A549 (cell line): ENCODE data around the gene ESRP2. TPM values are rescaled to one million over a fixed set of nuclear protein-coding genes. Genes with fewer than 3 reads are reported as not detected.

ENCODE experiments used
- CBX2 ChIP-seq: fragments of 200-600 bp; sonication (generic); IDR thresholded peaks from 2 replicates; pipeline ENCODE4 v1.6.1; 2016; ENCODE audit warnings: low read depth, mild to moderate bottlenecking, borderline replicate concordance
- CEBPB ChIP-seq, 2 experiments: fragments of >200 bp in 1 of 2; sonication (Bioruptor Twin) in 1 of 2; formaldehyde crosslinking in 1 of 2; IDR thresholded peaks; 2 replicates each; pipeline ENCODE4 v1.6.1; 2012 to 2016
- ESRRA ChIP-seq: fragments of 150-350 bp; IDR thresholded peaks from 2 replicates; pipeline ENCODE4 v1.6.1; 2014; ENCODE audit warnings: mild to moderate bottlenecking, low read length, borderline replicate concordance
- FOSB ChIP-seq: fragments of 250-450 bp; sonication (Bioruptor Pico); IDR thresholded peaks from 2 replicates; pipeline ENCODE4 v1.5.0; 2020; ENCODE audit warnings: mild to moderate bottlenecking, moderate library complexity
- FOXS1 ChIP-seq: fragments of 250-450 bp; sonication (Bioruptor Pico); IDR thresholded peaks from 2 replicates; pipeline ENCODE4 v1.5.0; 2020; ENCODE audit warnings: mild to moderate bottlenecking, moderate library complexity
- GATA3 ChIP-seq: IDR thresholded peaks from 2 replicates; pipeline ENCODE4 v1.6.1; 2012; ENCODE audit warnings: borderline replicate concordance
- HES2 ChIP-seq: fragments of >200 bp; sonication (Bioruptor Twin); formaldehyde crosslinking; IDR thresholded peaks from 2 replicates; pipeline ENCODE4 v1.6.1; 2016
- HEYL ChIP-seq: fragments of 250-450 bp; sonication (Bioruptor Pico); IDR thresholded peaks from 2 replicates; pipeline ENCODE4 v1.8.0; 2021; ENCODE audit warnings: mild to moderate bottlenecking, moderate library complexity
- HMGXB4 ChIP-seq: fragments of 250-450 bp; sonication (Bioruptor Pico); IDR thresholded peaks from 2 replicates; pipeline ENCODE4 v1.5.0; 2021; ENCODE audit warnings: mild to moderate bottlenecking, moderate library complexity, borderline replicate concordance
- HOXA7 ChIP-seq: fragments of 250-450 bp; sonication (Bioruptor Pico); IDR thresholded peaks from 2 replicates; pipeline ENCODE4 v1.5.0; 2020; ENCODE audit warnings: mild to moderate bottlenecking, moderate library complexity
- JUN ChIP-seq, 2 experiments: fragments of >200 bp; sonication (Bioruptor Twin); formaldehyde crosslinking; IDR thresholded peaks; 2 replicates in 1 of 2; 3 replicates in 1 of 2; pipeline ENCODE4 v1.6.1; 2016 to 2017
- KDM1A ChIP-seq: fragments of 200-600 bp; sonication (generic); IDR thresholded peaks from 2 replicates; pipeline ENCODE4 v1.6.1; 2016; ENCODE audit warnings: low read depth, mild to moderate bottlenecking
- MAFK ChIP-seq: fragments of 450-650 bp; IDR thresholded peaks from 2 replicates; pipeline ENCODE4 v1.6.1; 2014; ENCODE audit not compliant: partially characterized antibody
- MAZ ChIP-seq: fragments of 150-350 bp; IDR thresholded peaks from 2 replicates; pipeline ENCODE4 v1.6.1; 2014; ENCODE audit warnings: antibody characterized with exemption, low read depth, low read length, borderline replicate concordance
- NFE2L2 ChIP-seq: fragments of 150-350 bp; conservative IDR thresholded peaks from 2 replicates; pipeline ENCODE4 v1.6.1; 2014; ENCODE audit warnings: low read length
- NR3C1 ChIP-seq: fragments of >200 bp; sonication (Bioruptor Twin); formaldehyde crosslinking; IDR thresholded peaks from 3 replicates; pipeline ENCODE4 v1.6.1; 2017
- POLR2A ChIP-seq: IDR thresholded peaks from 2 replicates; pipeline ENCODE4 v1.6.1; 2012; ENCODE audit warnings: mild to moderate bottlenecking, low read length
- POLR2AphosphoS2 ChIP-seq: conservative IDR thresholded peaks from 2 replicates; pipeline ENCODE4 v1.6.1; 2012; ENCODE audit warnings: low read length, improper control_type of control experiment, inconsistent platforms
- RARB ChIP-seq: fragments of 250-450 bp; sonication (Bioruptor Pico); IDR thresholded peaks from 2 replicates; pipeline ENCODE4 v1.8.0; 2021; ENCODE audit warnings: mild to moderate bottlenecking, moderate library complexity
- RNF2 ChIP-seq: fragments of 200-600 bp; sonication (generic); IDR thresholded peaks from 2 replicates; pipeline ENCODE4 v1.6.1; 2016; ENCODE audit warnings: low read depth, mild to moderate bottlenecking, antibody characterized with exemption, moderate library complexity, borderline replicate concordance
- SMC3 ChIP-seq: fragments of >200 bp; sonication (Bioruptor Twin); formaldehyde crosslinking; IDR thresholded peaks from 3 replicates; pipeline ENCODE4 v1.6.1; 2018; ENCODE audit warnings: inconsistent platforms
- TFCP2L1 ChIP-seq: fragments of 250-450 bp; sonication (Bioruptor Pico); IDR thresholded peaks from 2 replicates; pipeline ENCODE4 v1.5.0; 2021; ENCODE audit warnings: mild to moderate bottlenecking
- TP53 ChIP-seq: fragments of 250-450 bp; sonication (Bioruptor Pico); IDR thresholded peaks from 2 replicates; pipeline ENCODE4 v1.5.0; 2021; ENCODE audit warnings: mild to moderate bottlenecking, moderate library complexity
- USF2 ChIP-seq: fragments of 450-650 bp; IDR thresholded peaks from 2 replicates; pipeline ENCODE4 v1.6.1; 2014; ENCODE audit warnings: antibody characterized with exemption
- ZC3H11A ChIP-seq: fragments of 450-650 bp; IDR thresholded peaks from 2 replicates; pipeline ENCODE4 v1.6.1; 2014; ENCODE audit warnings: antibody characterized with exemption, mild to moderate bottlenecking
- ZFP36 ChIP-seq: fragments of 450-650 bp; IDR thresholded peaks from 2 replicates; pipeline ENCODE4 v1.6.1; 2014; ENCODE audit warnings: borderline replicate concordance; ENCODE audit not compliant: partially characterized antibody
- ZSCAN20 ChIP-seq: fragments of 250-450 bp; sonication (Bioruptor Pico); IDR thresholded peaks from 2 replicates; pipeline ENCODE4 v1.8.0; 2022; ENCODE audit warnings: mild to moderate bottlenecking, moderate library complexity
- polyA plus RNA-seq, 4 experiments: library from polyadenylated mRNA; depleted of rRNA in 3 of 4; stranded (reverse); fragments of >200 nt; fragmentation: RNase III in 1 of 4; extraction: RNeasy Plus Mini Kit Qiagen cat#74134 plus additional on column Dnase treatment in 1 of 4; gene quantifications; 2 replicates in 3 of 4; 3 replicates in 1 of 4; pipeline ENCODE4 v1.2.3, GENCODE V29; 2011 to 2017
- TF ChIP-seq, protein P1 (sequence below): fragments of 250-450 bp; sonication (Bioruptor Pico); IDR thresholded peaks from 2 replicates; pipeline ENCODE4 v1.5.0; 2020; ENCODE audit warnings: low read depth, mild to moderate bottlenecking, moderate library complexity
- TF ChIP-seq, protein P2 (sequence below): fragments of 200-600 bp; sonication (generic); IDR thresholded peaks from 2 replicates; pipeline ENCODE4 v1.6.1; 2016; ENCODE audit warnings: antibody characterized with exemption, mild to moderate bottlenecking, moderate library complexity
- TF ChIP-seq, protein P3 (sequence below): IDR thresholded peaks from 2 replicates; pipeline ENCODE4 v1.6.1; 2012
- TF ChIP-seq, protein P4 (sequence below): IDR thresholded peaks from 2 replicates; pipeline ENCODE4 v1.6.1; 2012

Gene ESRP2
- polyA plus RNA-seq, 2 of the 4 experiments (the other 2 are of a cell fraction), result 0.08 to 0.09 TPM

DNA sequence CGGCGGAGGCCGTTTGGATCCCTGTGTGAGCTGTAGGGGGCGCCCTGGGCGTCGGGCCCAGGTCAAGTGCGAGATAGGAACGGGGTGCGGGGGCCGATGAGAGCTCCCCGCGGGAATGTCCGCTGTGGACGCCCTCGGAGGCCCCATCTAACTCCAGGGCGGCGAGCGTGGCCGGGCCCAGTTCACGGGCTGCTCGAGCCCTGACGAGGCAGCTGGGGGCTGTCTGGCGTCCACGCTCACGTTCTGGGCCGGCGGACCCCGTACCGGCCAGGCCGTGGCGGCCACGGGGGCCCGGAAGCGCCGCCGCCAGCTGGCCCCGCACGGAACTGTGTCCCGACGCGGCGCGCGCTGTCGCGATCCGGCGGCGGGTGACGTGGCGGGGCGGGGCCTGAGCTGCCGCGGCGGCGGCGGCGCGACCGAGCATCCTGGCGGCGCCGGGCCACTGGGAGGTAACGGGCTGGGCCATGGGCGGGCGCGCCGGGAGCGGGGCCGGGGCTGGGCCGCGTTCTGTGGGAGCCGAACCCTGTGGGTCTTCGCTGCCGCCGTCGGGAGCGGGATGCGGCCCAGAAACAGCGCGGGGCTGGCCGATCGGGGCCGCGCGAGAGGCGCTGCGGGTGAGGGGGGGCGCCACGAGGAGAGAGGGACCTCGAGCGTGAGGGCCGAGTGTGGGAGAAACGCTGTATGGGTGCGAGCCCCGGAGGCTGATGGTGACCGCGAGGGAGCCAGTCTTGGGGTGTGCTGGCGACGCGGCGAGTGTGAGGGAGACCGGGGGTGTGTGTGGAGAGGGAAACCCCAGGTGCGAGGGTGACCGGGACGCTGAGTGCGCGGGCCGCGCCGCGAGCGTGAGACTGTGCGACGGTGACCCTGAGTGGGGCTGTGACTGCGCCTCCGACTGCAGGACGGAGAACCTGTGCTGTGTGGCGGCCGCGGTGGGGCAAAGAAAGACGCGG, 28.5 kb upstream of the ESRP2 start, which contains the start of gene SLC7A6 (continued):
- no peak for TF ChIP-seq FOSB
- no peak for TF ChIP-seq KDM1A
- TF ChIP-seq, protein P1, sequence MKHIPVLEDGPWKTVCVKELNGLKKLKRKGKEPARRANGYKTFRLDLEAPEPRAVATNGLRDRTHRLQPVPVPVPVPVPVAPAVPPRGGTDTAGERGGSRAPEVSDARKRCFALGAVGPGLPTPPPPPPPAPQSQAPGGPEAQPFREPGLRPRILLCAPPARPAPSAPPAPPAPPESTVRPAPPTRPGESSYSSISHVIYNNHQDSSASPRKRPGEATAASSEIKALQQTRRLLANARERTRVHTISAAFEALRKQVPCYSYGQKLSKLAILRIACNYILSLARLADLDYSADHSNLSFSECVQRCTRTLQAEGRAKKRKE (CRISPR knock-in tag), result no peak
- TF ChIP-seq, protein P2, sequence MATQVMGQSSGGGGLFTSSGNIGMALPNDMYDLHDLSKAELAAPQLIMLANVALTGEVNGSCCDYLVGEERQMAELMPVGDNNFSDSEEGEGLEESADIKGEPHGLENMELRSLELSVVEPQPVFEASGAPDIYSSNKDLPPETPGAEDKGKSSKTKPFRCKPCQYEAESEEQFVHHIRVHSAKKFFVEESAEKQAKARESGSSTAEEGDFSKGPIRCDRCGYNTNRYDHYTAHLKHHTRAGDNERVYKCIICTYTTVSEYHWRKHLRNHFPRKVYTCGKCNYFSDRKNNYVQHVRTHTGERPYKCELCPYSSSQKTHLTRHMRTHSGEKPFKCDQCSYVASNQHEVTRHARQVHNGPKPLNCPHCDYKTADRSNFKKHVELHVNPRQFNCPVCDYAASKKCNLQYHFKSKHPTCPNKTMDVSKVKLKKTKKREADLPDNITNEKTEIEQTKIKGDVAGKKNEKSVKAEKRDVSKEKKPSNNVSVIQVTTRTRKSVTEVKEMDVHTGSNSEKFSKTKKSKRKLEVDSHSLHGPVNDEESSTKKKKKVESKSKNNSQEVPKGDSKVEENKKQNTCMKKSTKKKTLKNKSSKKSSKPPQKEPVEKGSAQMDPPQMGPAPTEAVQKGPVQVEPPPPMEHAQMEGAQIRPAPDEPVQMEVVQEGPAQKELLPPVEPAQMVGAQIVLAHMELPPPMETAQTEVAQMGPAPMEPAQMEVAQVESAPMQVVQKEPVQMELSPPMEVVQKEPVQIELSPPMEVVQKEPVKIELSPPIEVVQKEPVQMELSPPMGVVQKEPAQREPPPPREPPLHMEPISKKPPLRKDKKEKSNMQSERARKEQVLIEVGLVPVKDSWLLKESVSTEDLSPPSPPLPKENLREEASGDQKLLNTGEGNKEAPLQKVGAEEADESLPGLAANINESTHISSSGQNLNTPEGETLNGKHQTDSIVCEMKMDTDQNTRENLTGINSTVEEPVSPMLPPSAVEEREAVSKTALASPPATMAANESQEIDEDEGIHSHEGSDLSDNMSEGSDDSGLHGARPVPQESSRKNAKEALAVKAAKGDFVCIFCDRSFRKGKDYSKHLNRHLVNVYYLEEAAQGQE, result peak; percentile 47; the same call in 1 of the 2 replicates
- peak; percentile 79 for TF ChIP-seq POLR2A
- TF ChIP-seq TFCP2L1 (CRISPR knock-in tag), result peak; percentile 55; the same call in 1 of the 2 replicates
- no peak for TF ChIP-seq HOXA7 (CRISPR knock-in tag)
- TF ChIP-seq ZFP36, result no peak
- TF ChIP-seq, protein P3, sequence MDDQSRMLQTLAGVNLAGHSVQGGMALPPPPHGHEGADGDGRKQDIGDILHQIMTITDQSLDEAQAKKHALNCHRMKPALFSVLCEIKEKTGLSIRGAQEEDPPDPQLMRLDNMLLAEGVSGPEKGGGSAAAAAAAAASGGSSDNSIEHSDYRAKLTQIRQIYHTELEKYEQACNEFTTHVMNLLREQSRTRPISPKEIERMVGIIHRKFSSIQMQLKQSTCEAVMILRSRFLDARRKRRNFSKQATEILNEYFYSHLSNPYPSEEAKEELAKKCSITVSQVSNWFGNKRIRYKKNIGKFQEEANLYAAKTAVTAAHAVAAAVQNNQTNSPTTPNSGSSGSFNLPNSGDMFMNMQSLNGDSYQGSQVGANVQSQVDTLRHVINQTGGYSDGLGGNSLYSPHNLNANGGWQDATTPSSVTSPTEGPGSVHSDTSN, result no peak; the same call in 1 of the 2 replicates
- TF ChIP-seq HES2, result no peak
- TF ChIP-seq TP53 (CRISPR knock-in tag), result peak; percentile 53; the same call in 1 of the 2 replicates
- no peak for TF ChIP-seq MAZ
- TF ChIP-seq CEBPB (IDR thresholded peaks at IDR 0.05), result no peak
- TF ChIP-seq MAFK, result no peak
- TF ChIP-seq, protein P4, sequence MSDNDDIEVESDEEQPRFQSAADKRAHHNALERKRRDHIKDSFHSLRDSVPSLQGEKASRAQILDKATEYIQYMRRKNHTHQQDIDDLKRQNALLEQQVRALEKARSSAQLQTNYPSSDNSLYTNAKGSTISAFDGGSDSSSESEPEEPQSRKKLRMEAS, result peak; percentile 70
- TF ChIP-seq SMC3, result peak; percentile 44
- TF ChIP-seq GATA3, result peak; percentile 33; the same call in 1 of the 2 replicates
- no peak for TF ChIP-seq HEYL (CRISPR knock-in tag)
- no peak for TF ChIP-seq FOXS1 (CRISPR knock-in tag)
- peak; percentile 88 for TF ChIP-seq HMGXB4 (CRISPR knock-in tag)
- TF ChIP-seq JUN (IDR thresholded peaks at IDR 0.05), result peak in 1 of 2 experiments; percentile 77; a peak in 3 of 5 replicates
- TF ChIP-seq NFE2L2, result no peak
- TF ChIP-seq NR3C1, result no peak
- no peak for TF ChIP-seq POLR2AphosphoS2
- no peak for TF ChIP-seq USF2
- TF ChIP-seq CBX2, result no peak
- no peak for TF ChIP-seq ZSCAN20 (CRISPR knock-in tag)
- TF ChIP-seq RNF2, result no peak
- no peak for TF ChIP-seq ZC3H11A
- TF ChIP-seq RARB (CRISPR knock-in tag), result 0 out of 2 replicates have a peak, but pooled peaks have one; percentile 14
- TF ChIP-seq ESRRA, result no peak
- TF ChIP-seq, all 56 proteins: peak for 16
